ENCODE results near the gene SLC22A2.

GRCh38 chr6:160254467-160255312 is 3.9 kb downstream of the SLC22A2 start:
- TF ChIP-seq HDAC6 (IDR thresholded peaks at IDR 0.05; ENCODE audit: unreplicated experiment), result no peak
- TF ChIP-seq USF2 (IDR thresholded peaks at IDR 0.05; ENCODE audit: borderline replicate concordance, low read depth, low read length), result no peak
- TF ChIP-seq PBX3 (IDR thresholded peaks at IDR 0.05; ENCODE audit: insufficient replicate concordance, low read depth, low read length), result no peak
- no peak for TF ChIP-seq CTCF (IDR thresholded peaks at IDR 0.05 in 2 of 3, conservative IDR thresholded peaks at IDR 0.05 in 1 of 3; ENCODE audit: control insufficient read depth in 2 of 3, extremely low read depth in 1 of 3, insufficient read depth in 1 of 3, low read depth in 3 of 3, low read length in 3 of 3)
- no peak for TF ChIP-seq POLR2AphosphoS5 (IDR thresholded peaks at IDR 0.05; ENCODE audit: low read length)
- TF ChIP-seq REST (IDR thresholded peaks at IDR 0.05; ENCODE audit: low read depth, low read length), result no peak
- TF ChIP-seq SIN3A (IDR thresholded peaks at IDR 0.05; ENCODE audit: low read depth, low read length), result no peak
- no peak for TF ChIP-seq CREB1 (IDR thresholded peaks at IDR 0.05; ENCODE audit: low read depth)
- TF ChIP-seq ZBTB33 (IDR thresholded peaks at IDR 0.05), result no peak

All from GM12878 (cell line).